ENCODE data around the gene GLS.
A peak's percentile ranks its signal among the peaks of the same experiment; 100 is the strongest.

Gene GLS

DNA sequence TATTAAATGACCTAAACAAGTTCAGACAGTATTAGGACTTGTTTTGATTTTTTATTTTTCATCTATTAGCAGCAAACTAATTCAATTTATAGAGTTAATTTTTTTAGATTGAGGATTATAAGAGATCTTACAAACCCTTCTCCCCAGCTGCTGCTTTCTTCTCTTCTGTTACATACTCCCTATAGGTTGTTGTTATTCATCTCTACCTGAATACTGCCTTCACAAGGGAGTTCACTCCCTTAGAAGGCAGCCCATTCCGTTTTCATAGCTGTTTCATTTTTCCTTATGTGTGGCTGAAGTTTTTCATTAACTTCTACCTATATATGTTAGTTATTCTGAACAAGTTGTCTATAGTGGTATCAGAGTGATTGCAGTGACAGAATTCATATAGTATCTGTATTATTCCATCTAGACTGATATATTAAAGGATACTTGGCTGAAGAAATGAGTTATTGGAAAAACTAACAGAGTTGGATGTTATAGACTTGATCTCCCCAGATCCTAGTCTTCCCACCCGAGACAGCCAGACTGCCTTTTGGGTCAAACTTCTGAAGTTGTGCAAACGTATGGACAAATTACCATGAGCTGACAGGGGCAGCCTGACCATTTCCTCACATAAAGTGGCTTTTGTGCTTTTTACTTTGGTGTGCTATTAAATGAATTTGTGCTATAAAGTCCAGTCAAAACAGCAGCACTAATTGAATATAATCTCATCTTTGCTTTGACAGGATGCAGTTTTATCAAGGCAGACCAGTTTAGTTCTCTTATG, 8.7 kb downstream of the GLS start:
- DNase-seq, result no peak

GRCh38 chr2:190891372-190891771, 10.8 kb downstream of the GLS start:
- DNase-seq, result no peak

- no peak for DNase-seq
Observed at GRCh38 chr2:190891889-190892288, 11.3 kb downstream of the GLS start.

DNA sequence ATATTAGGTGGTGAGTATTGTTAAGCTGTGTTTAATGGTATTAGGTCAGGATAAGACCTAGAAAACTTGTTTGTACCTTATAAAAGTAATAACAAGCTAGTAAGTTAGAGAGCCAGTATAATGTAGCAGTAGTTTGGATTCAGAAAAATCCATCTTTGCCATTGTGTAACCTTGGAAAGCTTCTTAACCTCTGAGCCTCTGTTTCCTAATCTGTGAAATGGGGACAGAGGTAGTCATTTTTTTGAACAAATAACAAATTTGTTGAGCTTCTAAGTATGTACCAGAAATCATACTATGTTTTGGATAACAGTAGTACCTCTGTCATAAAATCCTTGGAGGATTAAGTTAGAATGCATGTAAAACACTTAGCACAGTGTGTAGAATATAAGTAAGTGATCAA, 12.5 kb downstream of the GLS start:
- no peak for DNase-seq

DNA sequence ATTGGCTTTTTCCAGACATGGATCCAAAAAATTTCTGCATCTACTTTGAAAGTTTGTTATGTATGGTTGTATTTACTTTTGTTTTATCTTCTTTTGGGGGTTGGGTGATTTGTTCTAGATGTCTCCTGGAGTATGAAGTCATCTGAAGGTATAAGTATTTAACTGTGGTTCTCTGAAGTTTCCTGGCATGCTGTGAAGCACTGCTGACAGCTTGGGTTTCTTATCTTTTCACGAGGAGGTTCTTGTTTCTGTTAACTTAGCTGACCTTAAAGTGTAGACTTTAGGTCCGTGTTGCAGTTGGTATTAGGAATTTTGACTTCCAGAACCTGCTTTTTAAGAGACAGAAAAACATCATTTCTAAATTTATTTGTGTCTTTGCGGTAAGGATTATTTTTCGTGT, 15.9 kb downstream of the GLS start:
- no peak for DNase-seq

DNA sequence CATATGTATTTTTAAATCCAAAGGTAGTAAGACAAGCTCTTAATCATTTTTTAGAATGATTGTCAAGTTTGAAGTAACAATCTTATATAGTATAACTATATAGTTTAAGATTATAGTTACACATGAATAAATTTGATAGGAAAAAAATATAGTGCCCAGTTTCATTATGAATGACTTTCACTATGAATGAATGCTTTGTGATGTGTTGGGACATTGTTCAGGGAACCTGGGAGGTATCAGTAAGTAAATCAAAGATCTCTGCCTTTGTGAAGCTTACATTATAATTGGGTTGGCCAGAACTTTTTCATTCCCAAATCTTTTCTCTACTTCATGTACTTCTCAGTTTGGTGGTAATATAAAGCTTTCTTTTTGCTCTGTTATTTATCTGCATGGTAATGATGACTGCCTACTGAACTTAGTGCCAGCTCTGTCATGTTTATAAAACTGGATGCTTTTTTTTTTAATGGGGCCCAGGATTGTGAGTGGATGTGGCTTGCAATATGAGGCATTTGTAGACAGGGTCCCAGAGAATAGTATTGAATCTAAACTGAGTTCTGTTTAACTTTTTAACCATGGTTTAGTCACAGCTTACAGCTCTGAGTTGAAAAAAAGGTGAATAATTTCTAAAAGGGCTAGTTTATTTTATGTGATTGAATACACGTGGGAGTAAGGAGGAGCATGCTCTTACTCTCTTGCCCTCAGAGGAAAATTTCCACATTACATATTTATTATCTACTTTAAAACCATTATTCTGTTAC, 23.3 kb downstream of the GLS start:
- DNase-seq, result no peak

GRCh38 chr2:190904640-190905261, 24.1 kb downstream of the GLS start:
- no peak for DNase-seq

- DNase-seq, result no peak
Observed at GRCh38 chr2:190908532-190908931, 27.9 kb downstream of the GLS start.

- no peak for DNase-seq
Observed at GRCh38 chr2:190909680-190910079, 29.1 kb downstream of the GLS start.

GRCh38 chr2:190910341-190911136, 29.9 kb downstream of the GLS start:
- no peak for DNase-seq

DNA sequence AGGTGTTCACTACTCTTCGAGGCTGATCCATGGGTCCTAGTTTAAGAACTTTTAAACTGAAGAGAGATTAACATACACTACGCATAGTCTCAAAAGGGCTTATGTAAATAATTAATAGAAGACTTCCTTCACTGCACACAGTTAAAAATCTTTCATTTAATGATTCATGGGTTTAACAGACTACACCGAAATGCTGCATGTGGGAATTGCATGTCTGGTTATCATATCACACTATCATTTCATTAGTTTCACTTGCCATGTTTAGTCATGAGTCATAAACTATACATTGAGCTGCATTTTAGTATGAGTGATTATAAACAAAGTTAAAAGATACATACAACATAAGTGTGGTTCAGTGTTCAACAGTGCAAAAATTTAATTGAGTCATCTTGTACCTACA, 31.2 kb downstream of the GLS start:
- DNase-seq, result no peak

DNA sequence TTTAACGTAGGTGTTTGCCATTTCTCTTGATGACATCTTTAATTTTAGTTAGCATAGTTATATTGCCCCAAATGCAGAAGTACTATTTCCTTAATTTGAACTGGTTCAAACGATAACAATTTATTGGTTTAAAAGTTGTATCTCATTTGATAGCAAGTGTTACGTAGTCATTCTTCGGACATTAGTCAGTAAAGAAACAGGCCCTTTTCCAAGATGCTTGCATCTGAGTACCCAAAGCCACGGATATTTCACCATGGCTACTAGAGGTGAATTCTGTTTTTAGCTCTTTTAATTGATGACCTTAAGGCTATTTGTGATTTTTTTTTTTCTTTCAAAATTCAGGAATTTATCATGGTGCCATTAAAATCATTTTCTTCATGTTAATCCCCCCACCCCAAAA, 32.1 kb downstream of the GLS start:
- DNase-seq, result no peak

GRCh38 chr2:190913725-190914124, 33.1 kb downstream of the GLS start:
- no peak for DNase-seq

GRCh38 chr2:190916829-190917228, 36.2 kb downstream of the GLS start:
- no peak for DNase-seq

- DNase-seq, result no peak
Observed at GRCh38 chr2:190920085-190920484, 39.5 kb downstream of the GLS start.

DNA sequence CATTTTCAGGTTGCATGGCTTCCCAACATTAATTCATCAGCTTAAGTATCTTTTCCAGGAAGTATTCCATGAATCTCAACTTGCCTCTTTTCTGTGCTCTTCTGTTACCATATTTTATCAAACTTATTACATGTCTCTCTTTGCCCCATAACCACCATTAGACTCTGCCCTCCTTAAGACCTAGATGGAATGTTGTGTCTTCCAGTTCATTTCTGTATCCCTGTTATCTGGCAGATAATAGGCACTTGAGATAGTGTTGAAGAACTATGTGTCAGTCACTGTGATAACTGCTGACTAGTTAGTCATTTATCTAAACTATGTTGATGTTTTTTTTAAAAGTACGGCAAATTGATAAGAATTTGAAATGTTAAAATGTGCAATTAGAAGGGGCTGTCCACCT, 41.8 kb downstream of the GLS start:
- DNase-seq, result no peak

DNA sequence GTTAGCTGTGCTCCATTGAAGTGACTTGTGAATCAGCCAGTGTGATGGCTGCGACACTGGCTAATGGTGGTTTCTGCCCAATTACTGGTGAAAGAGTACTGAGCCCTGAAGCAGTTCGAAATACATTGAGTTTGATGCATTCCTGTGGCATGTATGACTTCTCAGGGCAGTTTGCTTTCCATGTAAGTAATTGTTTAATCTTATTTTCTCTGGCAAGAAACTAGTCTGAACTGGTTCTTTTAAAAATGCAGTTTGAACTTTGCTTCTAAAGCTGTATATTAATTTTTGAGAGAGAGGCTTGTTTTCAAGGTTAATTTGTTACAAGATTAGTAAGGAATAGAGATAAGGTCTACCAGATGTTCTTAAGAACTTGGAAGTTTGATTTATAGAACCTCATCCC, 46.7 kb downstream of the GLS start:
- DNase-seq, result no peak

DNA sequence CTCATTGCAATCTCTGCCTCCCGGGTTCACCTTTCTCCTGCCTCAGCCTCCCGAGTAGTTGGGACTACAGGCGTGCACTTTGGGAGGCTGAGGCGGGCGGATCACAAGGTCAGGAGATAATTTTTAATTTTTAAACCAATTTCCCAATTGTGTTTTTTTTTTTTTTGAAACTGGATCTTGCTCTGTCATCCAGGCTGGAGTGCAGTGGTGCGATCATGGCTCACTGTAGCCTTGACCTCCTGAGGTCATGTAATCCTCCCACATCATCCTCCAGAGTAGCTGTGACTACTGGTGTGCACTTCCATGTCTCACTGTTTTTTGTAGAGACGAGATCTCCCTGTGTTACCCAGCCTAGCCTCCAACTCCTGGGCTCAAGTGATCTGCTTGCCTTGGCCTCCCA, 49.3 kb downstream of the GLS start:
- no peak for DNase-seq

- DNase-seq, result peak; percentile 60
Observed at GRCh38 chr2:190930411-190930810, 49.8 kb downstream of the GLS start.

- no peak for DNase-seq
Observed at GRCh38 chr2:190932514-190932913, 51.9 kb downstream of the GLS start.

DNA sequence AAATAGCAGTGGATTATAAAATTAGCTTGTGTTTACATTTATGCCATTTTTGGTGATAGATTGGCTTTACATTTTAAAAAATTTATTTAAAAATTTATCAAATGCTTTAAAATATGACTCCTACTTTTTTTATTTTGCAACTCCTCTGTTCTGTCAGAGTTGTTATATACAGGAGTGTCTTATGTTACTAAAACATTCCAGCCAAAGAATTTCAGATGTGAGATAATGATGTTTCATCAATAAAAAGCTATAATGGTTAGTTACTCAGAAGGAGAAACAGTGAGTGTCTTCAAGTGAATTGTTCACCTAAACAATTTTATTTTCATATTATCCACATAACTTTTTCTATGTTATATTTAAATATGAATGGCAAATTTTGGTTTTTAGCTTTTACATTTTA, 52.7 kb downstream of the GLS start:
- no peak for DNase-seq

DNA sequence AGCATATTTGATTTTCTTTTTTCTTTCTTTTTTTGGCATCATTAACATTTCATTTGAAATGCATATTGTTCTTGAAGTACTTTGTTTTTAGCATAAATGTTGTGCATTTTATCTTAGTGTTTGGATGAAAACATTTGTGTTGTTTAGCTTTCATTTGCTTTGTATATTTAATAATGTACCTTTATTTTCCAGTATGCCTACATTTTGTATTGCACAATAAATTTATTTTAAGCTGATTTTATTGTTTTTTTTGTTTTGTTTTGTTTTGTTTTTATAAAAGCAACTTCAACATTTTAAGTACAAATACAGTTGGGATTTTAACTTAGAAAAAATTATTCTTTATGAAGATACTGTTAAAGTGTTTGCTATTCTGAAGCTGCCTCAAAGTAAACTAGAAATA, 54.4 kb downstream of the GLS start:
- DNase-seq, result no peak

DNA sequence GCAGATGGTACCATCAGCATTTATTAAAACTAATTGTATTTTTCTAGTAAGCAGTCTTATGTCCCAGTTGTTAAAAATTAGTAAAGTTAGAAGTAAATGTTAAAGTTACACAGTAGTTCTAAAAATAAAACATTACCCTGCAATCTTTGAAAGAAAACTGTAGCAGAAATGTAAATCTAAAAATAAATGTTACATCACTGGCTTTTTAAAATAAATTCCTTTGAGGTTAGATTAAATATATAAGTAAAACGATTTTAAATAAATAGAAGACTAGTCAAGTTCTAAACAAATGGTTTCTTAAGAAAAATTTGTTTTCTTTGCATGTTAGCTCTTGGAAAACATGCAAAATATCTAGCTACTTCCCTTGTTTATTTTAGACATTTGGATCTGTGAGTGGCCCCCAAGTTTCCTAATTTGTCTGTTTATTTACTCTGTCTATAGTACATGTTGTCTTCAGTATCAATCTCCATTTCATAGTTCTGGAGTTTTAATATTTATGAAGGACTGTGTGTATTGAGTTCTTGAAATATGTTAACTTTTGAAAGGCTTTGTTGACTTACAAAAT, 58.2 kb downstream of the GLS start:
- DNase-seq, result no peak
